Endodermal cell (in vitro differentiated cells): ENCODE data around the gene MACROD1. TPM values are rescaled to one million over a fixed set of nuclear protein-coding genes. Genes with fewer than 3 reads are reported as not detected.

Experiments
- DNase-seq: peaks from one replicate; pipeline ENCODE4 v3.0.0-alpha.2; 2017
- H3K27ac ChIP-seq: 2 replicates; pipeline ENCODE4 v1.5.1; 2013; ENCODE audit warnings: mild to moderate bottlenecking, low read depth, low read length, moderate library complexity
- H3K27me3 ChIP-seq: 2 replicates; pipeline ENCODE4 v1.6.1; 2013; ENCODE audit warnings: mild to moderate bottlenecking, low read length, moderate library complexity; ENCODE audit not compliant: insufficient read depth, control insufficient read depth, poor library complexity, severe bottlenecking
- H3K36me3 ChIP-seq: 2 replicates; pipeline ENCODE4 v1.7.0; 2013; ENCODE audit warnings: mild to moderate bottlenecking, low read length, moderate library complexity; ENCODE audit not compliant: control insufficient read depth, insufficient read depth
- H3K4me1 ChIP-seq: one replicate; pipeline ENCODE4 v1.7.0; 2013; ENCODE audit warnings: low read length; ENCODE audit not compliant: control insufficient read depth, insufficient read depth
- H3K4me3 ChIP-seq: 2 replicates; pipeline ENCODE4 v1.5.1; 2013; ENCODE audit warnings: mild to moderate bottlenecking, low read length, moderate library complexity
- H3K9ac ChIP-seq: 2 replicates; pipeline ENCODE4 v1.6.1; 2013; ENCODE audit warnings: mild to moderate bottlenecking, low read length, moderate library complexity; ENCODE audit not compliant: poor library complexity, severe bottlenecking; ENCODE audit errors: extremely low read depth
- H3K9me3 ChIP-seq: 2 replicates; pipeline ENCODE4 v1.6.1; 2013; ENCODE audit warnings: mild to moderate bottlenecking, low read length, moderate library complexity; ENCODE audit not compliant: control insufficient read depth
- H3K27ac Mint-ChIP-seq: 2 replicates; pipeline ENCODE4 v1.8.0; 2020; ENCODE audit warnings: mixed read lengths
- H3K27me3 Mint-ChIP-seq: 2 replicates; pipeline ENCODE4 v1.8.0; 2021; ENCODE audit warnings: mild to moderate bottlenecking, mixed read lengths; ENCODE audit not compliant: insufficient read depth
- H3K36me3 Mint-ChIP-seq: 2 replicates; pipeline ENCODE4 v1.8.0; 2020; ENCODE audit warnings: low read depth, mixed read lengths
- H3K4me1 Mint-ChIP-seq: 2 replicates; pipeline ENCODE4 v1.8.0; 2020; ENCODE audit warnings: mixed read lengths
- H3K4me3 Mint-ChIP-seq: 2 replicates; pipeline ENCODE4 v1.8.0; 2020; ENCODE audit warnings: mild to moderate bottlenecking, moderate library complexity, mixed read lengths
- H3K9me3 Mint-ChIP-seq: 2 replicates; pipeline ENCODE4 v1.8.0; 2020; ENCODE audit warnings: mild to moderate bottlenecking, mixed read lengths
- CTCF ChIP-seq: fragments of 200-600 bp; sonication (generic); conservative IDR thresholded peaks from 2 replicates; pipeline ENCODE4 v1.5.0; 2021; ENCODE audit warnings: antibody characterized with exemption, mild to moderate bottlenecking
- WGBS, 2 experiments: methylation state at CpG; one replicate each; pipeline versions ENCODE4 v1.1.5 to v1.1.7; 2013; ENCODE audit warnings: missing lambda C conversion rate in 2 of 2, mixed read lengths in 1 of 2; ENCODE audit not compliant: insufficient coverage in 1 of 2, insufficient read length in 1 of 2; 5-methylcytosine and 5-hydroxymethylcytosine counted together
- total RNA-seq, 2 donors: library from RNA; stranded (reverse); fragmentation: NEBNext Ultra II Directional in 1 of 2; extraction: Animal tissue kit (Norgen Biotek cat#: 25700) in 1 of 2; gene quantifications; 2 replicates in 1 of 2; 3 replicates in 1 of 2; pipeline ENCODE4 v1.2.1, GENCODE V29; 2021

The MACROD1 gene
- total RNA-seq, 2 donors from 2014 or later = 23.0 to 41.9 TPM

- DNase-seq = peak; percentile 90
- Mint-ChIP-seq H3K4me3 (peak overlapping the region; percentile 50), H3K36me3 (no peaks in the 10 kb centered on the region), H3K27ac (no peak overlapping the region), H3K9me3 (no peaks in the 10 kb centered on the region), H3K27me3 (peaks cover 63% of the 10 kb centered on the region), H3K4me1 (peaks cover 6% of the 10 kb centered on the region)
- H3K27ac ChIP-seq = peak overlapping the region; percentile 63
- no peaks in the 10 kb centered on the region for H3K9me3 ChIP-seq
- H3K36me3 ChIP-seq = no peaks in the 10 kb centered on the region
- H3K9ac ChIP-seq = no peak overlapping the region
- no peak for TF ChIP-seq CTCF
- 4 to 7% methylated on average over 17 to 42 of the region's 42 CpGs for WGBS, 2 experiments
- H3K4me1 ChIP-seq = no peaks in the 10 kb centered on the region
- peak overlapping the region; percentile 74 for H3K4me3 ChIP-seq
- peaks cover 39% of the 10 kb centered on the region for H3K27me3 ChIP-seq
Measured at GRCh38 chr11:64060861-64061444, 105.0 kb downstream of the MACROD1 start.

DNA sequence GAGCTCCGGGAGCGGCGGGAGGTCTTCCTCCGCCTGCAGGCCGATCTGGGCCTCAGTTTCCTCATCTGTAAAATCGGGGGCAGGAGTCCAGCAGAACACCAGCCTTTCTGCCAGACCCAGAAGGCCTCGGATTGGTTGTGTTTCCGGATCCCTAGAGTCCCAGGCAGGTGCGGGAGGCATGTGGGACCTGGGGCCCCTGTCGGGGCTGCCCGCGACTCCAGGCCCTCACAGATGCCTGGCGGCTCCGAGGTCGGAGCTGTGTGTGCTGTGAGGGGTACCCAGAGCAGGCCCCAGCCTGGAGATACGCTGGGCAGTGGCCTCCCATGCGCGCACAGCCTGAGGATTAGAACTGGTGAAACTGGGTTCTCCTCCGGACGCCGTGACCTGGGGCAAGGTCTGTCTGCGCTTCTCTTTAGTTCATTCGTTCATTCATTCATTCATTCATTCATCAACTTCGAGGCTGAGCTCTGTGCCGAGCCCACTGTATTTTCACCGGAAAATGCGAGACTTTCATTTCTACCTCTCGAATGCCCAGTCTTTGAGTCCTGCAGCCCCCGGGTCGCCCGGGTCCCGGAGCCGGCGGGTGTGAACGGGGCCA lies 105.6 kb downstream of the MACROD1 start:
- H3K9me3 ChIP-seq = no peaks in the 10 kb centered on the region
- TF ChIP-seq CTCF = no peak
- no peaks in the 10 kb centered on the region for H3K4me1 ChIP-seq
- Mint-ChIP-seq H3K4me1 (peaks cover 7% of the 10 kb centered on the region), H3K27ac (no peak overlapping the region), H3K36me3 (no peaks in the 10 kb centered on the region), H3K9me3 (no peaks in the 10 kb centered on the region), H3K4me3 (peak overlapping the region; percentile 50), H3K27me3 (peaks cover 64% of the 10 kb centered on the region)
- H3K36me3 ChIP-seq = no peaks in the 10 kb centered on the region
- DNase-seq = no peak
- WGBS, 2 experiments = 31 to 40% methylated on average over 30 to 35 of the region's 35 CpGs
- no peak overlapping the region for H3K27ac ChIP-seq
- H3K27me3 ChIP-seq = peaks cover 39% of the 10 kb centered on the region
- H3K4me3 ChIP-seq = peak overlapping the region; percentile 74
- no peak overlapping the region for H3K9ac ChIP-seq

GRCh38 chr11:64059339-64060140 lies 106.4 kb downstream of the MACROD1 start:
- no peaks in the 10 kb centered on the region for H3K36me3 Mint-ChIP-seq
- no peak overlapping the region for H3K4me3 ChIP-seq
- no peak overlapping the region for H3K4me3 Mint-ChIP-seq
- H3K36me3 ChIP-seq = no peaks in the 10 kb centered on the region
- H3K9me3 Mint-ChIP-seq = no peaks in the 10 kb centered on the region
- peak; percentile 84 for DNase-seq
- H3K27me3 ChIP-seq = peaks cover 39% of the 10 kb centered on the region
- peaks cover 65% of the 10 kb centered on the region for H3K27me3 Mint-ChIP-seq
- peaks cover 15% of the 10 kb centered on the region for H3K4me1 Mint-ChIP-seq
- TF ChIP-seq CTCF = no peak
- H3K4me1 ChIP-seq = peaks cover 4% of the 10 kb centered on the region
- H3K27ac Mint-ChIP-seq = no peak overlapping the region
- H3K9ac ChIP-seq = no peak overlapping the region
- no peaks in the 10 kb centered on the region for H3K9me3 ChIP-seq
- no peak overlapping the region for H3K27ac ChIP-seq
- 70 to 73% methylated on average over 5 to 23 of the region's 24 CpGs for WGBS, 2 experiments
